HCT116 (cell line): Measurements from ENCODE around the gene TBC1D14. TPM values are rescaled to one million over a fixed set of nuclear protein-coding genes. Genes with fewer than 3 reads are reported as not detected.

Experiments used
- ATAC-seq: fragments of 200-7000 bp; cut with Tn5 transposase; 2 replicates; pipeline ENCODE4 v1.9.1; 2020; ENCODE audit warnings: mild to moderate bottlenecking, moderate library complexity
- BruUV-seq: library from RNA; stranded (reverse); fragments of 400-500 nt; replicated peaks from 2 replicates; lab custom pipeline; 2021; lab: Mats Ljungman, UMichigan
- CTCF ChIA-PET: fragments of 300-600 bp; sonication (Branson Sonifier 250); formaldehyde crosslinking; loops from one replicate; lab custom pipeline; 2021; ENCODE audit warnings: antibody characterized with exemption; lab: Charles Lee
- POLR2A ChIA-PET: fragments of 300-600, 350-600 bp; sonication (Branson Sonifier 250); formaldehyde crosslinking; loops from one replicate; lab custom pipeline; 2021; ENCODE audit warnings: antibody characterized with exemption; lab: Charles Lee
- RAD21 ChIA-PET, 2 experiments: fragments of 300-600 bp; sonication (Branson Sonifier 250); formaldehyde crosslinking; loops; one replicate each; lab custom pipeline; 2023; ENCODE audit warnings: low total read pairs in 2 of 2; ENCODE audit not compliant: uncharacterized antibody in 2 of 2, unreplicated experiment in 2 of 2, low non-redundant PET in 1 of 2; lab: Charles Lee
- DNase-seq: peaks from one replicate; pipeline ENCODE4 v3.0.0-alpha.2; 2010; ENCODE audit warnings: low read depth, low spot score
- H2AFZ ChIP-seq: fragments of 200-600 bp; shearing (Covaris generic), sonication (generic); 2 replicates; pipeline ENCODE4 v1.6.1; 2017; ENCODE audit warnings: low read depth, mixed run types, mixed read lengths, antibody characterized with exemption, low read length; ENCODE audit not compliant: poor library complexity, severe bottlenecking
- H3K27ac ChIP-seq: 2 replicates; pipeline ENCODE4 v1.5.1; 2012; ENCODE audit warnings: low read depth, low read length
- H3K27me3 ChIP-seq: fragments of 200-600 bp; sonication (generic); 2 replicates; pipeline ENCODE4 v1.6.1; 2016; ENCODE audit warnings: mixed run types, low read length, mixed read lengths; ENCODE audit not compliant: insufficient read depth
- H3K36me3 ChIP-seq, 2 experiments: fragments of 200-500 bp in 1 of 2; fragments of 200-600 bp in 1 of 2; sonication (Bioruptor generic) in 1 of 2; sonication (generic) in 1 of 2; 2 replicates each; pipeline versions ENCODE4 v1.5.1 to v1.6.1; 2014 to 2016; ENCODE audit warnings: low read length in 2 of 2, inconsistent platforms in 1 of 2, mixed read lengths in 1 of 2, mixed run types in 1 of 2; ENCODE audit not compliant: insufficient read depth in 2 of 2, control insufficient read depth in 1 of 2
- H3K4me1 ChIP-seq, 2 experiments: fragments of 200-600 bp in 1 of 2; sonication (generic) in 1 of 2; 2 replicates each; pipeline versions ENCODE4 v1.5.1 to v1.6.1; 2012 to 2017; ENCODE audit warnings: low read length in 2 of 2, inconsistent platforms in 1 of 2, mild to moderate bottlenecking in 1 of 2, mixed read lengths in 1 of 2, mixed run types in 1 of 2, moderate library complexity in 1 of 2; ENCODE audit not compliant: insufficient read depth in 2 of 2, control insufficient read depth in 1 of 2
- H3K4me2 ChIP-seq: fragments of 200-600 bp; sonication (generic); 2 replicates; pipeline ENCODE4 v1.6.1; 2017; ENCODE audit warnings: mixed run types, low read length, mixed read lengths
- H3K4me3 ChIP-seq, 2 experiments: fragments of 200-600 bp in 1 of 2; sonication (generic) in 1 of 2; replicated peaks in 1 of 2; 2 replicates each; pipeline ENCODE4 v1.5.1; 2011 to 2016; ENCODE audit warnings: low read length in 2 of 2, control low read depth in 1 of 2, low read depth in 1 of 2, mild to moderate bottlenecking in 1 of 2, mixed read lengths in 1 of 2, mixed run types in 1 of 2
- H3K79me2 ChIP-seq: fragments of 200-600 bp; sonication (generic); 2 replicates; pipeline ENCODE4 v1.6.1; 2017; ENCODE audit warnings: mild to moderate bottlenecking, mixed run types, low read length, moderate library complexity, mixed read lengths; ENCODE audit not compliant: insufficient read depth
- H3K9ac ChIP-seq: fragments of 200-600 bp; sonication (generic); 2 replicates; pipeline ENCODE4 v1.6.1; 2016; ENCODE audit warnings: low read length, mixed read lengths
- H3K9me2 ChIP-seq: fragments of 200-600 bp; sonication (generic), shearing (Covaris generic); 2 replicates; pipeline ENCODE4 v1.6.1; 2017; ENCODE audit warnings: mixed run types, mild to moderate bottlenecking, moderate library complexity; ENCODE audit not compliant: insufficient read depth
- H3K9me3 ChIP-seq, 2 experiments: fragments of 200-500 bp in 1 of 2; fragments of 200-600 bp in 1 of 2; sonication (Bioruptor generic) in 1 of 2; sonication (generic) in 1 of 2; 2 replicates each; pipeline ENCODE4 v1.6.1; 2014 to 2017; ENCODE audit warnings: low read length in 2 of 2, mixed read lengths in 2 of 2, inconsistent platforms in 1 of 2, low read depth in 1 of 2, mild to moderate bottlenecking in 1 of 2, mixed run types in 1 of 2, moderate library complexity in 1 of 2; ENCODE audit not compliant: control insufficient read depth in 1 of 2, insufficient read depth in 1 of 2
- H4K20me1 ChIP-seq: fragments of 200-600 bp; sonication (generic), shearing (Covaris generic); 2 replicates; pipeline ENCODE4 v1.6.1; 2017; ENCODE audit warnings: mixed run types, mild to moderate bottlenecking, moderate library complexity; ENCODE audit not compliant: insufficient read depth
- JUND ChIP-seq: IDR thresholded peaks from 2 replicates; pipeline ENCODE4 v1.6.1; 2012
- POLR2A ChIP-seq: IDR thresholded peaks from 2 replicates; pipeline ENCODE4 v1.7.0; 2011; ENCODE audit warnings: borderline replicate concordance; ENCODE audit not compliant: insufficient read depth, insufficient read length; ENCODE audit errors: extremely low read depth
- POLR2AphosphoS5 ChIP-seq: IDR thresholded peaks from 2 replicates; pipeline ENCODE4 v1.6.1; 2011; ENCODE audit warnings: mild to moderate bottlenecking, low read depth, low read length, moderate library complexity
- intact Hi-C: fragments of 100-400 bp; cut with micrococcal nuclease; formaldehyde crosslinking; loops from 2 replicates; pipeline ENCODE4 v1.10.0; 2022
- total RNA-seq: library from RNA; stranded (reverse); gene quantifications from one replicate; pipeline ENCODE4 v1.2.1, GENCODE V29; 2021; ENCODE audit not compliant: unreplicated experiment

The TBC1D14 gene
- total RNA-seq, 1 experiment from 2014 or later, result 62.9 TPM

DNA sequence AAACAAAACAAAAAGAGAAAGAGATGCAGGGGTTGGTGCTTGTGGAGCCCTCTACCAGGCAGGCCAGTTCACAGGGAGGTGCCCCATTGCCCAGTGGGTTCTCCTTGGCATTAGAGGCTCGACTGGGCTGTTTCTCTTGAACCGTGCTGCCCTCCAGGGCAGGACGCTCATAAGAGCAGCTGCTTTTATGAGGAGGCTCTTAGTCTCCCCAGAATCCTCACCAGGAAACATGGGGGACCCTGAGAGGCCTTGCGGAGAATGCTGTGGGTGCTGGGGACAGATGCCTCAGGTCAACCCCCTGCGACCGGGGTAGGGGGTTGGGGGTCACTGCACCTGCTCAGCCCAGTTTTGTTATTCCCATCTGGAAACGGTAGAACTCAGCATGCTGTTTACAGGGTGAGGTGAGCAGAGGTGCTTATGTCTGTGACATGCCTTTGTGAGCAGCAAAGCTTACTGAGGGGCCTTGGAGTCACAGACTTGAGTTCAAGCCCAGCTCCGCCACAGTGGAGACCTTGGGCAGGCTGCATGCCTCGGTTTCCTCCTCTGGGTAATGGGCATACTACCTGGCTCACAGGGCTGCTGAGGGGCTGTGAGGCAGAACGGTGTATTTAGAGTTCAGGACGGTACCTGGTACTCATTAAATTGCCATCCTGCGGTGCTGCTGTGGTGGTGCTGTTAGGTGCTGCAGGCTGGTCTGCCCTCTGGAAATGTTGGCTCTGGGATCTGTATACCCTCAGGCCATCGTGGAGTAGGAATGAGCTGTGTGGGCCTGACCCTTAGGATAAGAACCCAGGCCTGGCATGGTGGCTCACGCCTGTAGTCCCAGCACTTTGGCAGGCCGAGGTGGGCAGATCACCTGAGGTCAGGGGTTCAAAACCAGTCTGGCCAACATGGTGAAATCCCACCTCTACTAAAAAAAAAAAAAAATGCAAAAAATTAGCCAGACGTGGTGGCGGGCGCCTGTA, 5.7 kb downstream of the TBC1D14 start (continued):
- no peak for TF ChIP-seq JUND

DNA sequence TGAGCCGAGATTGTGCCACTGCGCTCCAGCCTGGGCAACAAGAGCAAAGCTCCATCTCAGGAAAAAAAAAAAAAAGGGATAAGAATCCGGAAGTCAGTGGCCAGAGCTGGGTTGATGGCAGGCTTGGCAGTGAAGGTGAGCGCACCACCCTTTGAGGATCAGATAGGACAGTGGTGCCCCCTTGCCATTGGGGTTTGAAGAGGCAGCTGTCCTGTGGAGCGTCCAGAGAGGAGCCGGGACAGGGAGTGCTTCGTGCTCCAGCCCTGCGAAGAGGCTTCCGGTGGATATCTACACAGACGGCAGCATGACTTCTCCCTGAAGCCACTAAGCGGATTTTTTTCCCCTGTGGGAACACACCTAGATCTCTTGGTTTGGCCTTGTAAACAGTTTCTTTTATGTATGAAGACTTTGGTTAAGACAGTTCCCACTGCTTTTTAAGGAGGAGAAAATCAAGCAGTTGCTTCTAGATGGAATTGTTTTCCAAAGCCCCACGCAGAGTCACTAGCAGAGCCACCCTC, 6.5 kb downstream of the TBC1D14 start:
- H4K20me1 ChIP-seq, result no peaks in the 10 kb centered on the region

More for the DNA sequence above, 6.5 kb downstream of the TBC1D14 start:
- Histone ChIP-seq H3K9ac (no peak overlapping the region; the same call in 1 of the 2 replicates), H3K79me2 (peaks cover 35% of the 10 kb centered on the region), H3K27ac (peak overlapping the region; percentile 66), H3K36me3 (no peaks in the 10 kb centered on the region), H3K4me2 (peak overlapping the region; percentile 76), H3K9me3 (no peaks in the 10 kb centered on the region), H3K9me2 (no peaks in the 10 kb centered on the region), H2AFZ (no peak overlapping the region), H3K4me3 (0 out of 4 replicates have a peak overlapping the region, but pooled peaks of 1 of the 2 experiments have one; percentile 4), H3K27me3 (no peaks in the 10 kb centered on the region), H3K4me1 (peaks cover 36 to 44% of the 10 kb centered on the region in 2 experiments)
- DNase-seq (no peak), ATAC-seq (no peak)
- ChIA-PET POLR2A (no interaction called here), RAD21 (no interaction called here), CTCF (interaction anchor here (2.2 to 2.6 kb wide), 2 partner anchors 58 to 155 kb away, joined by 5 to 8 read pairs; no protein-coding TSS in a partner anchor)
- intact Hi-C loops, result loop anchor here (2.0 to 5.0 kb wide), 2 partner anchors 36 to 59 kb away; no protein-coding TSS in a partner anchor
- TF ChIP-seq POLR2AphosphoS5, result 0 out of 2 replicates have a peak, but pooled peaks have one; percentile 15
- TF ChIP-seq POLR2A, result no peak
- BruUV-seq, result no TSS peak
